K562 (cell line): Measurements from ENCODE around the gene PRKD1. TPM values are rescaled to one million over a fixed set of nuclear protein-coding genes. Genes with fewer than 3 reads are reported as not detected.

Source experiments
- CEBPB ChIP-seq: fragments of 450-650 bp; IDR thresholded peaks from 2 replicates; pipeline ENCODE4 v1.6.1; 2016; ENCODE audit warnings: missing genetic modification characterization, missing compliant biosample characterization
- MEF2A ChIP-seq: IDR thresholded peaks from 2 replicates; pipeline ENCODE4 v1.6.1; 2011; ENCODE audit warnings: low read depth, mild to moderate bottlenecking, low read length, moderate library complexity; ENCODE audit not compliant: control insufficient read depth
- NCOA1 ChIP-seq: fragments of 450-650 bp; IDR thresholded peaks from 2 replicates; pipeline ENCODE4 v1.6.1; 2016; ENCODE audit warnings: low read depth
- NONO ChIP-seq, 2 experiments: fragments of 200-400 bp in 1 of 2; fragments of 450-650 bp in 1 of 2; formaldehyde crosslinking in 1 of 2; IDR thresholded peaks; 2 replicates each; pipeline ENCODE4 v1.6.1; 2017; ENCODE audit warnings: low read depth in 2 of 2, mild to moderate bottlenecking in 2 of 2, moderate library complexity in 2 of 2, low read length in 1 of 2
- POLR2H ChIP-seq: IDR thresholded peaks from 2 replicates; pipeline ENCODE4 v1.6.1; 2016; ENCODE audit warnings: missing genetic modification characterization, low read depth, mild to moderate bottlenecking, control low read depth, missing compliant biosample characterization, moderate library complexity
- RBBP5 ChIP-seq: fragments of 200-600 bp; sonication (generic); IDR thresholded peaks from 2 replicates; pipeline ENCODE4 v1.6.1; 2012; ENCODE audit warnings: borderline replicate concordance, mild to moderate bottlenecking, low read length, control low read depth, inconsistent platforms; ENCODE audit not compliant: insufficient read depth, poor library complexity, severe bottlenecking
- STAG1 ChIP-seq: sonication (generic); formaldehyde crosslinking; IDR thresholded peaks from 2 replicates; pipeline ENCODE4 v1.5.0; 2020; ENCODE audit warnings: missing genetic modification reagents, borderline replicate concordance
- ZC3H4 ChIP-seq: sonication (generic); formaldehyde crosslinking; IDR thresholded peaks from 2 replicates; pipeline ENCODE4 v1.9.0; 2021; ENCODE audit warnings: missing genetic modification reagents, borderline replicate concordance
- ZNF140 ChIP-seq: fragments of 250-450 bp; sonication (Bioruptor Pico); IDR thresholded peaks from 2 replicates; pipeline ENCODE4 v1.8.0; 2021; ENCODE audit warnings: moderate library complexity, mild to moderate bottlenecking, inconsistent platforms
- ZNF175 ChIP-seq: fragments of 200-800 bp; sonication (Bioruptor generic); IDR thresholded peaks from 2 replicates; pipeline ENCODE4 v1.6.1; 2016; ENCODE audit warnings: low read depth, mild to moderate bottlenecking, missing genetic modification characterization, missing compliant biosample characterization
- ZNF316 ChIP-seq: fragments of 450-650 bp; IDR thresholded peaks from 2 replicates; pipeline ENCODE4 v1.6.1; 2016
- polyA plus RNA-seq, 8 experiments: library from polyadenylated mRNA; depleted of rRNA in 4 of 8; stranded (reverse) in 5 of 8; unstranded in 3 of 8; fragments of >200 nt; fragmentation: Nextera tagmentation in 2 of 8; fragmentation: Illumina TruSeq in 1 of 8; extraction: Ambion mirVana in 2 of 8; extraction: Trizol in 1 of 8; gene quantifications; 2 replicates each; pipeline versions ENCODE4 v1.2.1 to v1.2.3, GENCODE V29; 2011 to 2014; ENCODE audit warnings: inconsistent platforms in 1 of 8, missing spikeins in 1 of 8
- total RNA-seq, 7 experiments: library from RNA; depleted of rRNA in 6 of 7; stranded (reverse); fragments of >200 nt in 6 of 7; fragmentation: Illumina TruSeq in 2 of 7; extraction: Trizol in 2 of 7; gene quantifications; 2 replicates each; pipeline versions ENCODE4 v1.2.1 to v1.2.3, GENCODE V29; 2011 to 2021; ENCODE audit warnings: low replicate concordance in 1 of 7
- TF ChIP-seq, protein P1 (sequence below), 2 experiments: fragments of 450-650 bp; IDR thresholded peaks; 2 replicates each; pipeline ENCODE4 v1.6.1; 2016; ENCODE audit warnings: mild to moderate bottlenecking in 2 of 2, borderline replicate concordance in 1 of 2, low read depth in 1 of 2, moderate library complexity in 1 of 2
- TF ChIP-seq, protein P2 (sequence below), 2 experiments: fragments of 450-650 bp in 1 of 2; sonication (generic) in 1 of 2; formaldehyde crosslinking in 1 of 2; IDR thresholded peaks in 1 of 2; conservative IDR thresholded peaks in 1 of 2; 2 replicates each; pipeline versions ENCODE4 v1.6.1 to v1.8.1; 2016 to 2023; ENCODE audit warnings: mild to moderate bottlenecking in 2 of 2, moderate library complexity in 2 of 2, inconsistent platforms in 1 of 2, missing genetic modification reagents in 1 of 2

PRKD1 gene
- total and polyA plus RNA-seq, 9 of the 15 experiments (the other 6 are each of a cell fraction or from before 2014, with no cell fraction given): 0.04 to 0.25 (median 0.13) TPM; not detected in 1

DNA sequence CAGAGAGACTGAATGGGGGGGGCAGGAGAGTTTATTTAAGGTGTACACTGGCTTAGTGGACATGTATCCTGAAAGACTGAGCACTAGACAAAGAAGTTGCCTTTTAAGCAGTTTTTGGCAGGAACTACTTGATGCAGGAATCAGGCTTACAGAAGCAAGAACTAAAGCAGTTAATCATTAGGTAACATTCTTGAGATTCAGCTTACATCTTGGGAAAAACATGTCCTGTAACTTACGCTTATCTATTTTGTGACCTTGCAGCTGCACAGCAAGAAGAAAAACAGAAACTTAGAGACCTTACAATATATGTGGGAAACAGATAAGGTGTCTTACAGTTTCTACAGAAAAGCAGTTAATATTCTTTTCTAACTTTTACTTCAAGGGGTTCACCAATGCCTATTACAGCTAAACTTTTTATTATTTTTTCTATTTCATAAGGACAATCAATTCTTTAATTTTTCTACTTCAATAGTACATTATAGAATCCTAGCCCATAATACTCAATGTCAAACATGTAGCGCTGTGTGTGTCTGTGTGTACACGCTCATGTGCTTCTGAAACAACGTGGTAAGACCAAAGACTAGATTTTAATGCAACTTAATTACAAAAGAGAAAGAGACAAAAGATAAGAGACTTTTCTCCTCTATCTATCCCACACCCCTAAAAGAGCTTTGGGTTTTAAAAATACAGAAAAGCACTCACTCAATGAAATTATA, 276.9 kb downstream of the PRKD1 start (continued):
- TF ChIP-seq, protein P1, sequence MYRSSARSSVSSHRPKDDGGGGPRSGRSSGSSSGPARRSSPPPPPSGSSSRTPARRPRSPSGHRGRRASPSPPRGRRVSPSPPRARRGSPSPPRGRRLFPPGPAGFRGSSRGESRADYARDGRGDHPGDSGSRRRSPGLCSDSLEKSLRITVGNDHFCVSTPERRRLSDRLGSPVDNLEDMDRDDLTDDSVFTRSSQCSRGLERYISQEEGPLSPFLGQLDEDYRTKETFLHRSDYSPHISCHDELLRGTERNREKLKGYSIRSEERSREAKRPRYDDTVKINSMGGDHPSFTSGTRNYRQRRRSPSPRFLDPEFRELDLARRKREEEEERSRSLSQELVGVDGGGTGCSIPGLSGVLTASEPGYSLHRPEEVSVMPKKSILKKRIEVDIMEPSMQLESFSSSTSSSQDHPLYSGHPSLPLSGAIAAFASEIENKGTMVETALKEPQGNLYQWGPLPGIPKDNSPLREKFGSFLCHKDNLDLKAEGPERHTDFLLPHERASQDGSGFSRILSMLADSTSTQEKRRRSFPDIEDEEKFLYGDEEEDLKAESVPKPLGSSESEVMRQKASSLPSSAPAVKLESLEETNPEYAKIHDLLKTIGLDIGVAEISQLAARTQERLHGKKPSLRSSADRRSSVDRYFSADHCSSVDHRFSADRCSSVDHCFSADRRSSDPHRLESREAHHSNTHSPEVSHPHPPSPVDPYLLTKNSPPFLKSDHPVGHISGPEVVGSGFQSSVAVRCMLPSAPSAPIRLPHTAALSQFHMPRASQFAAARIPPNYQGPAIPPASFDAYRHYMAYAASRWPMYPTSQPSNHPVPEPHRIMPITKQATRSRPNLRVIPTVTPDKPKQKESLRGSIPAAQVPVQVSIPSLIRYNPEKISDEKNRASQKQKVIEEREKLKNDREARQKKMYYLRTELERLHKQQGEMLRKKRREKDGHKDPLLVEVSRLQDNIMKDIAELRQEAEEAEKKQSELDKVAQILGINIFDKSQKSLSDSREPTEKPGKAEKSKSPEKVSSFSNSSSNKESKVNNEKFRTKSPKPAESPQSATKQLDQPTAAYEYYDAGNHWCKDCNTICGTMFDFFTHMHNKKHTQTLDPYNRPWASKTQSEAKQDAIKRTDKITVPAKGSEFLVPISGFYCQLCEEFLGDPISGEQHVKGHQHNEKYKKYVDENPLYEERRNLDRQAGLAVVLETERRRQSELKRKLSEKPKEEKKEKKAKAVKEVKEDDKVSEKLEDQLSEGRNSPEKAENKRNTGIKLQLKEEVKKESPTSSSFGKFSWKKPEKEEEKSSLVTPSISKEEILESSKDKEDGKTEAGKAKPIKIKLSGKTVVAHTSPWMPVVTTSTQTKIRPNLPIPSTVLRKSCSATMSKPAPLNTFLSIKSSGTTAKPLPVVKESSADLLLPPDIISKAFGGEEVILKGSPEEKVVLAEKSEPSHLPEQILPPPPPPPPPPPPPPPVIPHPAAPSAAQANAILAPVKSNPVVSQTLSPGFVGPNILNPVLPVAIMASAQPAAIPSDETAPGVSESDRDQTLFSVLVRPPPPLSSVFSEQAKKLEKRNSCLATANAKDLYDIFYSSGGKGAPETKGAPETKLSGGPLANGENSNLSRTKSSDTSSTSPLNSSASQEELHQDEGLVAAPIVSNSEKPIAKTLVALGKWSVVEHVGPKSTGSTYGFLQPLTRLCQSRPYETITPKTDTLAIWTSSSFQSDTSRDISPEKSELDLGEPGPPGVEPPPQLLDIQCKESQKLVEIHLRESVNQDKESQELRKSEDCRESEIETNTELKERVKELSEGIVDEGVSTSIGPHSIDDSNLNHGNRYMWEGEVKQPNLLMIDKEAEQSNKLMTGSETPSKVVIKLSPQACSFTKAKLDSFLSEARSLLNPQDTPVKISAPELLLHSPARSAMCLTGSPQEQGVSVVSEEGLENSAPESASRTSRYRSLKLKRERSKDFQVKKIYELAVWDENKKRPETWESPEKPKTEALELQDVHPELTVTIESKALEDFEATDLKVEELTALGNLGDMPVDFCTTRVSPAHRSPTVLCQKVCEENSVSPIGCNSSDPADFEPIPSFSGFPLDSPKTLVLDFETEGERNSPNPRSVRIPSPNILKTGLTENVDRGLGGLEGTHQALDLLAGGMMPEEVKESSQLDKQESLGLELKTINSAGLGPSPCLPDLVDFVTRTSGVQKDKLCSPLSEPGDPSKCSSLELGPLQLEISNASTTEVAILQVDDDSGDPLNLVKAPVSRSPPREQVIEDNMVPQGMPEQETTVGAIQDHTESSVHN (IDR thresholded peaks at IDR 0.05; ENCODE audit: borderline replicate concordance in 1 of 2, low read depth in 1 of 2): no peak
- TF ChIP-seq RBBP5: no peak
- no peak for TF ChIP-seq ZC3H4 (CRISPR knock-in tag)
- TF ChIP-seq CEBPB: no peak; the same call in 1 of the 2 replicates
- no peak for TF ChIP-seq MEF2A
- no peak for TF ChIP-seq ZNF140 (CRISPR knock-in tag)
- 0 out of 2 replicates have a peak, but pooled peaks have one; percentile 26 for TF ChIP-seq ZNF175 (CRISPR knock-in tag)
- peak; percentile 73 for TF ChIP-seq ZNF316
- 0 out of 2 replicates have a peak, but pooled peaks have one; percentile 25 for TF ChIP-seq POLR2H (tag)
- TF ChIP-seq NONO (IDR thresholded peaks at IDR 0.05; ENCODE audit: low read depth in 2 of 2, low read length in 1 of 2): no peak
- TF ChIP-seq STAG1 (CRISPR knock-in tag): no peak
- peak; percentile 69; the same call in 1 of the 2 replicates for TF ChIP-seq NCOA1
- TF ChIP-seq, protein P2, sequence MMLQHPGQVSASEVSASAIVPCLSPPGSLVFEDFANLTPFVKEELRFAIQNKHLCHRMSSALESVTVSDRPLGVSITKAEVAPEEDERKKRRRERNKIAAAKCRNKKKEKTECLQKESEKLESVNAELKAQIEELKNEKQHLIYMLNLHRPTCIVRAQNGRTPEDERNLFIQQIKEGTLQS (IDR thresholded peaks at IDR 0.05): no peak
- TF ChIP-seq, protein P2 (CRISPR knock-in tag; conservative IDR thresholded peaks at IDR 0.05): no peak
